Hepatocyte (in vitro differentiated cells): Measurements from ENCODE around the gene BROX.

Experiments
- CTCF ChIP-seq: fragments of 200-600 bp; sonication (generic); IDR thresholded peaks from 2 replicates; pipeline ENCODE4 v1.5.1; 2016; ENCODE audit warnings: antibody characterized with exemption, mild to moderate bottlenecking; ENCODE audit not compliant: poor library complexity
- EZH2 ChIP-seq: fragments of 200-600 bp; sonication (generic); IDR thresholded peaks from 2 replicates; pipeline ENCODE4 v1.6.1; 2016; ENCODE audit warnings: antibody characterized with exemption, mild to moderate bottlenecking, borderline replicate concordance
- EZH2phosphoT487 ChIP-seq: fragments of 200-600 bp; sonication (generic); IDR thresholded peaks from one replicate; pipeline ENCODE4 v1.6.1; 2018; ENCODE audit warnings: antibody characterized with exemption, mild to moderate bottlenecking, low read depth, moderate library complexity; ENCODE audit not compliant: unreplicated experiment, severe bottlenecking

- TF ChIP-seq EZH2: no peak
- no peak for TF ChIP-seq CTCF
- TF ChIP-seq EZH2phosphoT487: no peak
Measured at GRCh38 chr1:222670110-222670509, 42.3 kb upstream of the BROX start.
